ENCODE results near the gene SPTBN2.

DNA sequence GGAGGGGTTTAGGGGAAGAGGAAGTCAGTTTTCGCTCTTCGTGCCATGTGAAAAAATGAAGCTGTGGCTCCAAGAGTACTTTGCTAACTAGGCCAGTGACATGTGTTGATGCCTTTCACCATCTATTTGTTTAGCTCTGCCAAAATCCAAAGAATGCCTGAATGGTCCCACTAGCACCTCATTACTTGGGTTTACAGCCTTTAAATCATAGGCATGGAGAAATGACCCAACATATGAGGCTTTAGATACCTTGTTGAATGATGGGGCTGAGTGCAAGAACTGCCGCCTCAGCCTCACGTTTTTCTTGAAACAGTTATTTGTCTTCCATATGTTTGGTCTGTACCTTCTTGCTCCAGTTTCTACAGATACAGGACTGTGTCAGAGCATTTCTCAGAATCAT is 82.2 kb downstream of the SPTBN2 start:
- TF ChIP-seq, protein P1, sequence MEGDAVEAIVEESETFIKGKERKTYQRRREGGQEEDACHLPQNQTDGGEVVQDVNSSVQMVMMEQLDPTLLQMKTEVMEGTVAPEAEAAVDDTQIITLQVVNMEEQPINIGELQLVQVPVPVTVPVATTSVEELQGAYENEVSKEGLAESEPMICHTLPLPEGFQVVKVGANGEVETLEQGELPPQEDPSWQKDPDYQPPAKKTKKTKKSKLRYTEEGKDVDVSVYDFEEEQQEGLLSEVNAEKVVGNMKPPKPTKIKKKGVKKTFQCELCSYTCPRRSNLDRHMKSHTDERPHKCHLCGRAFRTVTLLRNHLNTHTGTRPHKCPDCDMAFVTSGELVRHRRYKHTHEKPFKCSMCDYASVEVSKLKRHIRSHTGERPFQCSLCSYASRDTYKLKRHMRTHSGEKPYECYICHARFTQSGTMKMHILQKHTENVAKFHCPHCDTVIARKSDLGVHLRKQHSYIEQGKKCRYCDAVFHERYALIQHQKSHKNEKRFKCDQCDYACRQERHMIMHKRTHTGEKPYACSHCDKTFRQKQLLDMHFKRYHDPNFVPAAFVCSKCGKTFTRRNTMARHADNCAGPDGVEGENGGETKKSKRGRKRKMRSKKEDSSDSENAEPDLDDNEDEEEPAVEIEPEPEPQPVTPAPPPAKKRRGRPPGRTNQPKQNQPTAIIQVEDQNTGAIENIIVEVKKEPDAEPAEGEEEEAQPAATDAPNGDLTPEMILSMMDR (IDR thresholded peaks at IDR 0.05), result no peak
- no peak for TF ChIP-seq POLR2A (IDR thresholded peaks at IDR 0.05)

Data from testis (tissue), 2 donors.